IPS-18c (cell line): Measurements from ENCODE around the gene CAPRIN1.

Experiments used
- H3K4me3 ChIP-seq: 2 replicates; pipeline ENCODE4 v1.7.0; 2013; ENCODE audit warnings: low read depth, mild to moderate bottlenecking, low read length, moderate library complexity; ENCODE audit not compliant: insufficient read depth
- H3K9me3 ChIP-seq: one replicate; pipeline ENCODE4 v1.6.1; 2013; ENCODE audit warnings: mild to moderate bottlenecking, low read length, moderate library complexity; ENCODE audit not compliant: control insufficient read depth, insufficient read depth

Gene CAPRIN1

DNA sequence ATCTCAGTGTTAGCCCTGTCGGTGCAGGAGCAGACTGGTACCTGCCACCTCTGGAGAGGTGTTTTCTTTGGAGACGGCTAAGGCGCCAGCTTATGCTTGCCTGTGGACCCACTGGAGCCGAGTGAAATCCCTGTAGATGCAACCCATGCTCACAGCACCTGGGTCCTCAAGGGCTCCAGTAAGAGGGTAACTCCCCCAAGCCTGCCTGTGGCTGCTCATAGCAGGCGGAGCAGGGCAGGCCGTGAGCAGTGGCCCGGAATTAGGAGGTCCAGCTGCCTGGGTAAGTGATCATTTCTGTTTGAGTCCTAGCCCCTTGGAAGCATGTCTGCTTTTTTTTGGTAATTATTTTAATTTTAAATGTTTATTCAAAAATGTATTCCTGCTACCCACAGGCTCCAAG is 97.7 kb downstream of the CAPRIN1 start:
- H3K9me3 ChIP-seq = no peaks in the 10 kb centered on the region
- H3K4me3 ChIP-seq = no peak overlapping the region

DNA sequence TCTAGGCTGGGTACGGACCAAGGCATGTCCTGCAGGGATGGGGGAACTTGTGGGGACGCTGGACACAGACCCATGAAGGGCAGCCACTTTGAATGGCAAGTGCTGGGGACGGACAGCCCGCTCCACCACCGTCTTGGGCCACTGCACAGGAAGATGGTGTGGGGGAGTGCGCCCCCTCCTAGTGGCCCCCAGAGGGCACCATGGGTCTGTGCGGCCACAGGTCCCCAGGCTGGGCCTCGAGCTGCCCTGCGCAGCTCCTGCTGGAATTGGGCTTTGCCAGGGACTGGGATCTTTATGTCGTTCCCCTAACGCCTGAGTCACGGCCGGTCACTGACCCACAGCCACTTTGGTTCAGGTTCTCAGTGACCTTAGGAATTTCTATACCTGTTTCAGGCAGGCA is 98.3 kb downstream of the CAPRIN1 start:
- H3K4me3 ChIP-seq = no peak overlapping the region
- no peaks in the 10 kb centered on the region for H3K9me3 ChIP-seq

DNA sequence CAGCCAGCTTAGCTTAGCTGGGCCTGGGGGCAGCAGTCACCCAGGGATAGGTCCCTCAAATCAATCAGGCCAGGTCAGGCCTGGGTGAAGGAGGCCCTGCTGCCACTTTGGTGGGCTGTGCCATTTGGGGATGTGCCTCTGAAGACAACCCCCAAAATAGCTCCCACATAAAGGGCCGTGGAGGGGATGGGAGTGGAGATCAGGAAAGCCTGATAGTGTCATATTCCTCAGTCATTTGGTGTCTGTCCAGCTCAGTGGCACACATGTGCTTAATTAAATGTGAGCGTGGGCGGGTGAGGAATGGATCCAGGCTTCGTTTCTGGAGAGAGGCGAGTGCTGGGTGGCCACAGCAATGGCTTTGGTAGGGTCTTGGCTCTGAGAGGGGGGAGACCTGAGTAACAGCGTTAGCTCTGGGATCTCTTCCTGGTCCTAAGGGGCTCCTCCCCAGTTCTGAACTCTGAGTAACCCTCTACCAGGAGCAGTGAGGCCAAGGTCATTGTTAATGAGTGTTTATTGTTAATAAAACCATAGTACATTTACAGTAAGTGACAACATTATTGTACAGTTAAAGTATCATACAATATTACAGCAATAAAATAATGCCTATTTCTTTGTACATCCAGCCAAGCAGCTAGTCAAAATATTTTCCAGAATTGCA is 99.1 kb downstream of the CAPRIN1 start:
- no peaks in the 10 kb centered on the region for H3K9me3 ChIP-seq
- no peak overlapping the region for H3K4me3 ChIP-seq
